ENCODE results near the gene KIAA0586. TPM values are rescaled to one million over a fixed set of nuclear protein-coding genes. Genes with fewer than 3 reads are reported as not detected.
"Not testable (repeated sequence)": the region's sequence is repeated elsewhere in the genome, so short reads cannot be mapped to it uniquely, and the experiment has no call there.

Gene KIAA0586
- total RNA-seq, 1 donor from 2014 or later, result 26.9 TPM

- DNase-seq (ENCODE audit: low spot score in 2 of 2) (no peak), FAIRE-seq (no peak)
Measured at GRCh38 chr14:58463147-58463546, 35.6 kb downstream of the KIAA0586 start.

- no peak for DNase-seq (ENCODE audit: low spot score in 2 of 2)
- FAIRE-seq, result no peak
Measured at GRCh38 chr14:58464652-58465051, 37.1 kb downstream of the KIAA0586 start.

DNA sequence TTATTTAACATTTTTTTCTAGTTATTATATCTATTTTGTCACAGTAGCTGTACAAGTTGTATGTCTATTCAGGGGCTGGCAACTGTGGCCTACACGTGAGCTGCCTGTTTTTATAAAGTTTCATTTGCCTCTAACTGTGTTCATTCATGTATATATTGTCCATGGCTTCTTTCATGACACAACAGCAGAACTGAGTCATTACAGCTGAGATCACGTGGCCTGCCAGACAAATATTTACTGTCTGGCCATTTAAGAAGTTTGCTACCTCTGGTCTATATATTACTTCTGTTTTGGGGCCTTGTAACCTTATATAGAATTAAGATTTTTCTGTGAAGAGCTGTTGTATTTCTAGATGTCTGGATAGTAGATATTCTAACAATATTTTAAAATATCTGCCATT is 37.9 kb downstream of the KIAA0586 start:
- FAIRE-seq (no peak), DNase-seq (ENCODE audit: low spot score in 2 of 2) (no peak)

DNA sequence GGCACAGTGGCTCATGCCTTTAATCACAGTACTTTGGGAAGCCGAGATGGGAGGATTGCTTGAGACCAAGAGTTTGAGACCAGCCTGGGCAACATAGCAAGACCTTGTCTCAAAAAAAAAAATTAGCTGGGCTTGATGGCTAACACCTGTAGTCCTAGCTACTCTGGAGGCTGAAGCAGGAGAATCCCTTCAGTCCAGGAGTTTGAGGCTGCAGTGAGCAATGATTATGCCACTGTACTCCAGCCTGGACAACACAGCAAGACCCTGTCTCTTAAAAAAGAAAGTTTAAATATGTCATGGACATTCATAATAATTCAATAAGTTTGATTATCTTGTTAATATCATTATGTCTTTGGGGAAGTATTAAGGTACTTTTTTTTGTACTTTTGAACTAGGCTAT is 38.9 kb downstream of the KIAA0586 start:
- FAIRE-seq (no peak), DNase-seq (ENCODE audit: low spot score in 2 of 2) (no peak)

- no peak for DNase-seq (ENCODE audit: low spot score in 2 of 2)
- FAIRE-seq, result no peak
Measured at GRCh38 chr14:58467575-58467974, 40.1 kb downstream of the KIAA0586 start.

- FAIRE-seq (no peak), DNase-seq (ENCODE audit: low spot score in 2 of 2) (no peak)
Measured at GRCh38 chr14:58469309-58469708, 41.8 kb downstream of the KIAA0586 start.

GRCh38 chr14:58476320-58476719 is 48.8 kb downstream of the KIAA0586 start:
- no peak for FAIRE-seq

DNA sequence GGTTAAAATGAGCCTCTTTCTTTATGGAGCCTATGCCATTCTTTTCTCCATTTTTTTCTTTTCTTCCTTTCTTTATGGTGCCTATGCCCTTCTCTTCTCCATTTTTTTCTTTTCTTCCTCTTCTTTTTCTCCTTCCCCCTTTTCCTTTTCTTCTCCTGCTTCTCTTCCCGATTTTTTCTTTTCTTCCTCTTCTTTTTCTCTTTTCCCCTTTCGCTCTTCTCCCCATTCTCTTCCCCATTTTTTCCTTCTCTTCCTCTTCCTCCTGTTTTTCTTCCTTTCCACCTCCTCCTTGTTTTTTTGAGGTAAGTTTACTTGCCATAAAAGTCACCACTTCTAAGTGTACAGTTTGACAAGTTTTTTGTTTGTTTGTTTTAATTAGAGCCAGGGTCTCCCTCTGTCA is 50.1 kb downstream of the KIAA0586 start:
- no peak for FAIRE-seq
- DNase-seq (ENCODE audit: low spot score in 2 of 2), result no peak

More at GRCh38 chr14:58476320-58476719, 48.8 kb downstream of the KIAA0586 start:
- no peak for DNase-seq (ENCODE audit: low spot score in 2 of 2)

- FAIRE-seq; DNase-seq (ENCODE audit: low spot score in 2 of 2): not testable (repeated sequence)
Measured at GRCh38 chr14:58478329-58478728, 50.8 kb downstream of the KIAA0586 start.

DNA sequence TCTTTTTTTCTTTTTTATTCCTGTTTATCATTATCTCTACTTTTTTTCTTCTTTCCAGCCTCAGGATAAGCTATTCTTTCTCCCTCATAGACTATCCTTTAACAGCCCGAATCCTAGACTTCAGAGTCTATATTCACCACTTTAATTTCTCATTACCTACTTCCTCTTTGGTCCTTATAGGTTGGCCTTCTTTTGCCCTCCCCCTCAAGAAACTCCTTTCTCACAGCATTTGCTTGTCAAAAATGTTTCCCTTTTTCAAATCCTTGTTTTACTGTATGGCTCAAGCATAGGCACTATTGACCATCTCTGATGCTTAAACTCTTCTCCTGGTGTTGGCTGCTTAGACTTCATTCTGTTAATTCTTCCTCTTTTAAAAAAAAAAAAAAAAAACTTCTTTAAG is 52.5 kb downstream of the KIAA0586 start:
- DNase-seq (ENCODE audit: low spot score in 2 of 2) (no peak), FAIRE-seq (no peak)

DNA sequence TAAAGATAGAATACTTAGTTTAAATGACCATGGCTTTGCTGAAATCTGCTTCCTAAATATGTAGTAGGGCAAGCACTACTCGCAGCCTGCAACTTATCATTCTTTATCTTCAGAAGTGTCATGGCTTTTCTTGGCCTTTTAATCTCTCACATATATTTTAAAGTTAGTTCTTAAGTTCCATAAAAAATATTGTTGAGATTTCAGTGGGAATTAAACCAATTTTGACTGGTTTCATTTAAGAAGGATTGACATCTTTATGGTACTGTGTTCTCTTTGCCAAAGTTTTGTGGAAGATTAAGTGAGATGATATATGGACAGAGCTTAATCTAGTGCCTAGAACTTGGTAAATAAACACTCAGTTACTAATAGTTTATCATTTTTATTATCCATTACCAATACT is 56.7 kb downstream of the KIAA0586 start:
- DNase-seq (ENCODE audit: low spot score in 2 of 2) (no peak), FAIRE-seq (no peak)

DNA sequence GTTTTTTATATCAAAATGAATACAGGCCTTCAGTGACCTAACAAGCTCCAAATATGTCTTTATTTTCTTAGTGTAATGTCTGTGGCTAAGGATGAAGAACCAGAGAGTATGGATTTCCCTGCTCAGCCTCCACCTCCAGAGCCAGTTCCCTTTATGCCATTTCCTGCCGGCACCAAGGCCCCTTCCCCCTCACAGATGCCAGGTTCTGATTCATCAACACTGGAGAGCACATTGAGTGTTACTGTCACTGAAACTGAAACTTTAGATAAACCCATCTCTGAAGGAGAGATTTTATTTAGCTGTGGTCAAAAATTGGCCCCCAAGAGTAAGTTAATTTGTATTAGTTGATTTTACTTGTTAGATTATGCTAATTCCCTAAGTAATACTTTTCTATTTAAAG is 61.0 kb downstream of the KIAA0586 start:
- FAIRE-seq (no peak), DNase-seq (ENCODE audit: low spot score in 2 of 2) (no peak)

DNA sequence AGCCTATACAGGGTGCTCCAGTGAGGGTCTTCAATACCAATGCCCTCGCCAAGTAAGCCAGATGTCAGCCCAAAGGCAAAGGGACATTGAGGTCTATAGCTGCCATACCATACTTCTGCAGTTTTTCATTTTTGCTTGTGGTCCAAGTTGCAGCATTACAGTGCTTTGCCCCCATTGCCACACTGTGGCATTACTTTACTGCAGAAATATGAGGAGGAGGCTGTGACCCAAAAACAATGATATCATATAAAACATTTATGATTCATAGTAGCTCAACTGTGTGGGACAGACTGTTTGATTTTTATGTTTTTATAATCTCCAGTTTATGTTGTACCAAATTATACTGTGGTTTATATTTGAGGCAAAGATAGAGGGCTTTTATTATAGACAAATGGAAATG is 64.1 kb downstream of the KIAA0586 start:
- FAIRE-seq (no peak), DNase-seq (ENCODE audit: low spot score in 2 of 2) (no peak)

DNA sequence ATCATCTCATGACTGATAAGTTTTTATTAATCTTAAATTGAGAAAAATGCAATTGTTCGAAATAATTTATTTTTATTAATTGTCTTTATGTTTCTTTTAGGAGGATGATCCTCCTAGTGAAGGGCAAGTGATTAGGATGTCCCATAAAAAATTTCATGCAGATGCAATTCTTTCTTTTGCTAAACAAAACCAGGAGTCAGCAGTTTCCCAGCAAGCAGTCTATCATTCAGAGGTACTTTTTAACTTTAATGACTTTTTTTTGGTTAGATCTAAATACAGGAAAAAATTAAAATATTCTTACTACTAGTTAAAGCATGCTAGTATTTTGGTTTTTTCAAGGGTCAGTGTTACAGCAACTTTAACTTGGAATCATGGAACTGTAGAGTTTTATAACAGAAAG is 64.5 kb downstream of the KIAA0586 start:
- FAIRE-seq, result no peak
- no peak for DNase-seq (ENCODE audit: low spot score in 2 of 2)

- FAIRE-seq (no peak), DNase-seq (ENCODE audit: low spot score in 2 of 2) (peak in 1 of 2 donors; percentile 14)
Measured at GRCh38 chr14:58501214-58501816, 73.8 kb downstream of the KIAA0586 start.

- FAIRE-seq (no peak), DNase-seq (ENCODE audit: low spot score in 2 of 2) (no peak)
Measured at GRCh38 chr14:58513272-58513671, 85.8 kb downstream of the KIAA0586 start.

DNA sequence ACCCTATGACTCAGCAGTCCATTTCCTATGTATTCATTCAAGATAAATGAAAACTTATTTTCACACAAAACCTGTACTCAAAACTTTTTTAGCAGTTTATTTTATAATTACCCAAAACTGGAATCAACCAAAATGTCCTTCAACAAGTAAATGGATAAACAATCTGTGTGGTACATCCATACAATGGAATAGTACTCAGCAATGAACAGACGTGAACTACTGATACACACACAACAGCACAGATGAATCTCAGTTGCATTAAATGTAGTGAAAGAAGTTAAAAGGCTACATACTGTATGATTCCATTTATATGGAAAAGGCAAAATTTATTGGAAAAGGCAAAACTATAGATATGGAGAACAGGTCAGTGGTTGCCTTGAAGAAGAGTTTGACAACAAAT is 90.1 kb downstream of the KIAA0586 start:
- DNase-seq (ENCODE audit: low spot score in 2 of 2), result no peak
- no peak for FAIRE-seq

- not testable (repeated sequence) for DNase-seq (ENCODE audit: low spot score in 2 of 2); FAIRE-seq
Measured at GRCh38 chr14:58525691-58526090, 98.2 kb downstream of the KIAA0586 start.

GRCh38 chr14:58533446-58533845 is 105.9 kb downstream of the KIAA0586 start:
- DNase-seq (ENCODE audit: low spot score in 2 of 2) (peak; percentile 8 to 22), FAIRE-seq (peak; percentile 67)

DNA sequence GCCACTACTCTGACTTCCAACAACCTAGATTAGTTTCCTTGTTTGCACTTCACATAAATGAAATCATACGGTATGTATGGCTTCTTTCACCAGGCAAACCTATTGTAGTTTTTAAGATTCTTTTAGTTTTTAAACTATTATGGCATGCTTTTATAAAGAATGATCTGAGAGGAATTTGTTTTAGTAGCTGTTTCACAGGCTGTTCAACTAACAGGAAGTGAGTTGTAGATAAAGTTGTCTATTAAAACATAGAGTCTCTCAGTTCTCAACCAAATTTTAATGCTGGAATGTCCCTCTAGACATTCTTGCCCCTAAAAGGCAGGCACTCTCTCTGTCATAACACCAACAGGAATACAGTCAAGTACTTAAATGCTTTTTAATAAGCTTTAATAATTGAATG is 107.5 kb downstream of the KIAA0586 start:
- FAIRE-seq (no peak), DNase-seq (ENCODE audit: low spot score in 2 of 2) (no peak)

GRCh38 chr14:58537004-58537403 is 109.5 kb downstream of the KIAA0586 start:
- no peak for DNase-seq (ENCODE audit: low spot score in 2 of 2)
- no peak for FAIRE-seq

GRCh38 chr14:58540749-58541632 is 113.5 kb downstream of the KIAA0586 start:
- no peak for DNase-seq (ENCODE audit: low spot score in 2 of 2)
- no peak for FAIRE-seq
